Activated CD4-positive, alpha-beta T cell treated with anti-CD3 and anti-CD28 coated beads, Interleukin-2, amount 50 U/mL, for 16 hours (primary cell): ENCODE data around the gene RHBDL2.
"Not testable (repeated sequence)": the region's sequence is repeated elsewhere in the genome, so short reads cannot be mapped to it uniquely, and the experiment has no call there.

Experiments used
- DNase-seq: peaks from one replicate; pipeline ENCODE4 v3.0.0-alpha.2; 2020

RHBDL2 gene

DNA sequence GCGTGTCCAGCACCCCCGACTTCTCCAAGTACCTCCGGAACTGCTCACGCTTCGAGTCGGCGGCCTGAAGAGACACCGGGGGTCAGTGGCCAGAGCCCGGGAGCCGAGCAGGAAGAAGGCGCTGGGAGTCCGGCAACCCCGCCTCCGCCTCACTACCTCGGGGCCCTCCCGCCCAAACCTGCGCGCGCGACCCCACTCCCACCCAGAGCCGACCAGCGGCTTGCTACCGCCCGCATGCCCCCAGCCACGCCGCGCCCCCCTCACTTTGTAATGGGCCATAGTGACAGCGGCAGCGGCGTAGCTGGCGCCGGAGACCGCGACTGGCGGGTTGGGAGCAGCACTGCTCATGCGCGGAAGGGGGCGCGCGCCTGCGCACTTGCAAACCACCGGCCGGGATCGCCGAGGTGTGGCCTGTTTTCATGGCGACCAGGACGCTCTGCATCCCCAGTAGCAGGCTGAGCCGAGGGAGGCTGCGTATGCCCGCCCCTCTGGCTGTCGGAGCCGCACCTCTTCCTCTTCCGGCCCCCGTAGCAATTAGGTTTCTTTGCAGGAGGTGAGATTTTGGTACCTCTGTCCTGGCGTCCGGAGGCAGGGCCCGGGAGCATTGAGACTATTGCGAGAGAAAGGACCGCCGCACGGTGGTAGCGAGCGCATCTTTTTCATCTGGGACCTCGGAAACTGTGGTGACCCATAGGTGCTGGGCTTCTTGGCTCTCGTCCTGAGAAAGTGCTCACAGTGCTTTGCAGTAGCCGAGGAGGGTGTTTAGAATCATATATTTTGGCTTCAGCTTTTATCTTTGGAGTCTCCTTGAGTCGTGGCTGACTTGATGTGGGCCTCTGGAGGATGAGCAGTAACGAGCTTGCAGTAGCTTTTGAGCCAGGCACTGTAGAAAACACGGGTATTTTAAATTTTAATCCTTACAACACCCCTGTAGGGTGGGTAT lies 68.3 kb downstream of the RHBDL2 start, which contains the start of gene MYCBP:
TSS of gene MYCBP (minus strand) at position 322 of the 943 bp plus-strand sequence. CDS start at position 279, 43 bp downstream.
- DNase-seq: peak; percentile 98

DNA sequence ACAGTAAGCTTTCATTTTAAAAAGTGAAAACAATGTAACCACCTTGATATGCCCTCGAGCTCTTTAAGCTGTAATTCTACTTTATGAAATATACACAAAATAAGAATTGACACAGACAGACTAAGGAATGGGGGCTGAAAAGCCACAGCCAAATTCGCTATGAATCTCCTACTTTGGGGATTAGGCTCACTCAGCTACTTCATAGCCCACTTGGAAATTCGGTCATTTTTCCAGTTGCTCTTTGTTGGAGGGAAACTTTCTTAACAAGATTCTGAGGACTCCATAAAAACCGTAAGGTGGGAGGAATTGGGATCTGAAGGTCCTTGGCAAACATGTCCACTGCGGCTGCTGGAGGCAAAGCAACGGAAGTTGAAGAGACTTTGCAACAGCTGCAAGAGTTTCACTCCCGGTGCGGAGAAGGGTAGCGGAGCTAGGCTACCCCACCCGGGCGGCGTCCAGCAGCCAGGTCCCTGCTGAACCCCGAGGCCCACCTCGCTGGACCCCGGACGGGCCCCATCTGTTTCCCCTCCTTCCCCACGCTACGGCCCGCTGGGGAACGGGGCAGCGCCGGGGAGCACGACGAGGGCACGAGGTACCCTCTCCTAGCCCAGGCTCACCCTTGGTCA lies 69.1 kb downstream of the RHBDL2 start:
- DNase-seq: peak; percentile 43

DNA sequence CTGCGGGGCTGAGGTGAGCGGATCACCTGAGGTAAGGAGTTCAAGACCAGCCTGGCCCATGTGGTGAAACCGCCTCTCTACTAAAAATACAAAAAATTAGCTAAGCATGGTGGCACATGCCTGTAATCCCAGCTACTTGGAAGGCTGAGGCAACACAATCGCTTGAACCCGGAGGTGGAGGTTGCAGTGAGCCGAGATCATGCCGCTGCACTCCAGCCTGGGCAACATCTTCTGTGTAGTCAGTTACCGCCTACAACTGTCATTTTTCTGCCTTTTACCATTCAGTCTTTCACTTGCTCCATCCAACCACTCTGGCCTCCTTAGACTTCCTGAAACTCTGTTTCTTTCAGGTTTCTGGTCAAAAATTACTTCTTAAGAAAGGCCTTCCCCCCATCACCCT lies 70.6 kb downstream of the RHBDL2 start:
- no peak for DNase-seq

GRCh38 chr1:38867208-38867607 lies 74.4 kb downstream of the RHBDL2 start:
- no peak for DNase-seq

- DNase-seq: no peak
Observed at GRCh38 chr1:38865112-38865715, 76.4 kb downstream of the RHBDL2 start.

GRCh38 chr1:38860454-38860795 lies 81.2 kb downstream of the RHBDL2 start:
- DNase-seq: no peak

DNA sequence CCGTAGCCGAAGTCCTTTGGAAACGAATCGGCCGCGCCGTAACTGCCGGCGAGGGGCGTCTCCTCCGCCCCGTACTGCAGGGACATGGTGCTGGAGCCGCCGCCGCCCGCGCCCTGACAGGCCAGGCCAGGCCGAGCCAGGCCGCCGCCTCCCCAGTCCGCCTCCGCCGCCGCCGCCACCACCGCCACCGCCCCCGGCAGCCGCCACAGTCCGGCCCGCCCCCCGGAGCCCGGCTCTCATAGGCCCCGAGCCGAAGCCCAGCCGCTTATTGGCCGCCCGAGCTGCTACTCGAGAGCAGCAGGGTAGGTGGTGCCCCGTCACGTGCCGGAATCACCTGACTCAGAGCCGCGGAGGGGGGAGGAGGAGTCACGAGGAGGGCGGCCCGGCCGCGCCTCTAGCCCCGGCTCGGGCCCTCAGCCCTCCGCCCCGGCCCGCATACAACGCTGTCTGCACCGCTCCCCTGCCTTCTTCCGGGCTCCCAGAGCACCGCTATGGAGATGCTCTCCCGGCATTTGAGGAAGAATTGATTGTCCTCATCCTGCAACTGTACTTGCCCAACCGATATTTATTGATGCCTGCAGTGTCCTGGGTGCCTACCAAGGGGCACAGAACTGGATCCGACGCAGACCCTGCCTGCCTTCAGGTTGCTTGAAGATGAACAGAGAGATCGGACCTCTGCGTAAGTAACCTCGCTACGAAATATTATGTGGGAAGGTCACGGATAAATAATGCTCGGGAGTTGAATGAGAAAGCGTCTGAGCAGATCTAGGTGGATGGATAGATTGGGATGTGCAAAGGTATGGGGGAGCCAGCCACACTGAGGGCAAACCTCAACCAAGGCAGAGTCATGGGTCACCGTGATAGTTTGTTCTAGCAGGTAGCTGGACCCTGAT lies 81.8 kb downstream of the RHBDL2 start, which contains the start of gene RRAGC:
TSS of gene RRAGC (minus strand) at position 212 of the 893 bp plus-strand sequence. CDS start at position 86, 126 bp downstream.
- peak; percentile 99 for DNase-seq

GRCh38 chr1:38858833-38859560 lies 82.6 kb downstream of the RHBDL2 start:
- peak; percentile 59 for DNase-seq

DNA sequence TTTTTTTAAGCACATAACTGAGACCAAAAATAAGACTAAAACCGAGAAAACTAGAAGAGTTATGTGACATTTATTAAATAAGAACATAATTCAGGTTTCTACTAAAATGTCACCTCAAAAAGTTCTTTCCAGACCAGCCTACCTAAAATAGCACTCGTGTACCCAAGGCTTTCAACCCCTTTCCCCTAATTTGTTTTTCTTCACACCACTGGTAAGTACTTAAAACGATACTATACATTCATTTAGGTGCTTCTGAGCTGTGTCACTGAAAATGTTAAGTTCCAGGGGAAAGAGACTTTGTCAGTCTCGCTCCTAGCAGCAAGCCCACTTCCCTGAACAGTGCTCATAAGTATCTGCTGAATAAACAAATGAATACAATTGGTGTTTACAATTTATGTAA lies 88.8 kb downstream of the RHBDL2 start:
- DNase-seq: peak; percentile 86

DNA sequence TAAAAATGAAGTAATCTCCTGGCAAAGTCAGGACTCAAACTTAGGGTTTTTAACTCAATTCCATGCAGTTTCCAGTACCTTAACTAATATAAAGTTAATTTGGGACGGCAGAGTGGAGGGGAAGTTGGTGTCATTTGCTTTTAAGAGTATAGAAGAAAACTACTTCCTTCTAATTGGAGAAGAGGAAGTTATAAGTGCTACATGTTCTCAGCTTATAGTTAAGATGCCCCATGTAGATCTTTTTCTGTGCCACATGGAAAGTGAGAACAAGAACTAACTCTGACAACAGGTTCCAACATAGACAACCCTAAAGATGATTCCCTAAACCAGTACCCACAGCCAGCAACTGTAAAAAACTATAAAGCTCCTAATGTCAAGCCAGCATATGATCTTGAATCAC lies 93.6 kb downstream of the RHBDL2 start:
- DNase-seq: no peak

GRCh38 chr1:38846210-38846609 lies 95.4 kb downstream of the RHBDL2 start:
- DNase-seq: no peak

DNA sequence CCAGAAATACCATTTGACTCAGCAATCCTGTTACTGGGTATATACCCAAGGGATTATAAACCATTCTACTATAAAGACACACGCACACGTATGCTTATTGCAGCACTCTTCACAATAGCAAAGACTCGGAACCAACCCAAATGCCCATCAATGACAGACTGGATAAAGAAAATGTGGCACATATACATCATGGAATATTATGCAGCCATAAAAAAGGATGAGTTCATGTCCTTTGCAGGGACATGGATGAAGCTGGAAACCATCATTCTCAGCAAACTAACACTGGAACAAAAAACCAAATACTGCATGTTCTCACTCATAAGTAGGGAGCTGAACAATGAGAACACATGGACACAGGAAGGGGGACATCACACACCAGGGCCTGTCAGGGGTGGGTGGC lies 96.5 kb downstream of the RHBDL2 start:
- DNase-seq: not testable (repeated sequence)

DNA sequence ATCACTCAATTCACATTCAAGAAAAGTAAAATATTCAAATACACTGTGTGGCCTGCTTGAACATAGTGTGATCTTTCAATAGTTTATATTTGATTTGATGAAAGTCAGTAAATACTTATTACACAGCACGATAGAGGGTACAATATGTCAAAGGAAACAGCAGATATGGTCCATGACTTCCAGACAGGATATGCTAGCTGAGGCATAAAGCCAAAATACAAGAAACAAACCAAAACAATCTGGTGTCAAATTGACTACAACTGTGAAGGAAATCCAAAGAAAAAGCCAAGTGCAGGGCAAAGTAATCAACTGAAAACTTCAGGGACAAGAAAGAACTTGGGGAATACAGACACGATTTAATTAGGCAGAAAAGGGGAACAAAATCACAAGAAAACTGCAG lies 101.3 kb downstream of the RHBDL2 start:
- no peak for DNase-seq

GRCh38 chr1:38839363-38839762 lies 102.3 kb downstream of the RHBDL2 start:
- no peak for DNase-seq

- DNase-seq: not testable (repeated sequence)
Observed at GRCh38 chr1:38836316-38836715, 105.3 kb downstream of the RHBDL2 start.
